Measurements from ENCODE around the gene STARD6.

Gene STARD6

DNA sequence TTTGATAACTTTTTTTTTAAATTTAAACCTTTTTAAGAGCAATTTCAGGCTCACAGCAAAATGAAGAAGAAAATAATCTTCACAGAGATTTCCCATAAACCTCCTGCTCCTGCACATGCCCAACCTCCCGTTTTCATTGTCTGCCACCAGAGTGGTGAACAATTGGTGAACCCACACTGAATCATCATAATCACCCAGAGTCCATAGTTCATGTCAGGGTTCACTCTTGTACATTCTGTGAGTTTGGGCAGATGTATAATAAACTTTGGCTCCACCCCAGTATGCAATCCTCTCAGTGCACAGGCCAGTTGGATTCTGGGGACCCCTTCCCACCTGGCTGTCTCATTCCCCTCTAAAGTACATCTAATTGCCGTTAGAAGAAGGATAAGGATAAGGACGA lies 24.4 kb upstream of the STARD6 start:
- DNase-seq (ENCODE audit: insufficient read length, low spot score) (no peak), FAIRE-seq (no peak)
- no peak for TF ChIP-seq POLR2A (IDR thresholded peaks at IDR 0.05; ENCODE audit: low read depth, low read length)

DNA sequence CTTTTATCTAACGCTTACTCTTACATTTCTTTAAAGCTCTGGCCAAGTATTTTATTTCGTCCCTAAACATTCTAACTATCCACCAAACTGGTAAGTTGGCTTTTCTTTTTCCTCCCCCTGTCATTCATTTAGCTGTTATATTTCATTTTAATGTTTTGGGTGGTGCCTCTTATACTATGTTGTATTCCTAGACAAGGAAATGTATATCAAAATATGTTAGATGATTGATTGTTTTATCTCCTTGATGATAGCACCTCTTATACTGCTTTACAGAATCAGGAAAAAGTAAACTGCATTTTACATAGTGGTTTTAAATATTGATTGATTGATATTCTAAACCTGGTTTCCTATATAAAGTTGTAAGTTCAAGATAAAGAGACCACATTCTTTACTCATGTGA lies 24.0 kb upstream of the STARD6 start:
- no peak for DNase-seq (ENCODE audit: insufficient read length, low spot score)
- no peak for TF ChIP-seq POLR2A (IDR thresholded peaks at IDR 0.05; ENCODE audit: low read depth, low read length)
- FAIRE-seq, result no peak

DNA sequence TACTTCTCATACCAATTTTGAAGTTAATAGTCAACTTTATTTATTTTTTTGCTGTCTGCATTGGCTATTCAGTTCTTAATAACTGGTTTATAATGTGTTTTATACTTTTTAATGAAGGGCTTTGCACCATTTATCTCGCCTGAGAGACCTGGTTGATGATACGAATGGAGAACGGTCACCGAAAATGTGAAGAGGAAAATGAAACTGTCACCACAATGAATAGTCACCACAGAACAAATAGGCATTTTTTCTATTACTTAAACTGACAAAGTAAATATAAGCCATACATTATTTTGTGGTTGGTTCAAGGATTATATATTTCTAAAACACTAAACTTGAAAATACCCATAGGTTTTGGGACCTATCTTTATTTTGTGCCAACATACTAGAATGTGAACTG lies 20.4 kb upstream of the STARD6 start:
- FAIRE-seq, result no peak
- DNase-seq (ENCODE audit: insufficient read length, low spot score), result no peak
- no peak for TF ChIP-seq POLR2A (IDR thresholded peaks at IDR 0.05; ENCODE audit: low read depth, low read length)

DNA sequence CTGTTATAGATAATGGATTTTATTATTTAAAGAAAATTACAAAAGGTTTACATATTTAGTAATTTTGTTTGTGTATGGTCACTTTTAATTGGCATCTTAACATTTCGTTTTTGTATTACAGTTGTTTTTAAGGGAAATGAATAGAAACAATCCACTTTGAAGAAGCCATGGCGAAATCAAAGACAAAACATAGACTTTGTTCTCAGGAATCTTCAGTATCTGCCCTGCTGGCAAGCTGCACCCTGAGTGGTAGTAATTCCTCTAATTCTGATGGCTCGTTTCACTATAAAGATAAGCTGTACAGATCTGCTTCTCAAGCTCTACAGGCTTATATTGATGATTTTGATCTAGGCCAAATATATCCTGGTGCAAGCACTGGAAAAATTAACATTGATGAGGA lies 2.7 kb upstream of the STARD6 start:
- FAIRE-seq (no peak), DNase-seq (ENCODE audit: insufficient read length, low spot score) (no peak)
- TF ChIP-seq POLR2A (IDR thresholded peaks at IDR 0.05; ENCODE audit: low read depth, low read length), result no peak

DNA sequence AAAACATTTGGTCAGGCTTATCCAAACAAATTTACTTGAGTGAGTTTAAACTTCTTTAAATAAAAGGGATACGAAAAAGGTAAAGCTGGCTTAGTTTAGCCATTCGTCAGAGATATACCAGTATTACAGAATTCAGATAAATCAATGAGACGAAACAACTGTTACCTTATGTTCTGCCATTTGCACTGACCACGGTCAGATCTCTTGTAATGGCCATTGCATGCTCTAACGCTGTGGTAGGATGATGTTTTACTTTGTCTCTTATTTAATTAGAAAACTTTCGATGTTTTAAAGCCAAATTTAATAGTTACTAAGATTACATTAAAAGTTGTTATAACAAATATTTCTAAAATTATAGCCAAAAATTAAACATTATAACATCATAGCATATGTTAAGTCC lies 1.6 kb upstream of the STARD6 start:
- DNase-seq (ENCODE audit: insufficient read length, low spot score), result no peak
- no peak for FAIRE-seq
- no peak for TF ChIP-seq POLR2A (IDR thresholded peaks at IDR 0.05; ENCODE audit: low read depth, low read length)

DNA sequence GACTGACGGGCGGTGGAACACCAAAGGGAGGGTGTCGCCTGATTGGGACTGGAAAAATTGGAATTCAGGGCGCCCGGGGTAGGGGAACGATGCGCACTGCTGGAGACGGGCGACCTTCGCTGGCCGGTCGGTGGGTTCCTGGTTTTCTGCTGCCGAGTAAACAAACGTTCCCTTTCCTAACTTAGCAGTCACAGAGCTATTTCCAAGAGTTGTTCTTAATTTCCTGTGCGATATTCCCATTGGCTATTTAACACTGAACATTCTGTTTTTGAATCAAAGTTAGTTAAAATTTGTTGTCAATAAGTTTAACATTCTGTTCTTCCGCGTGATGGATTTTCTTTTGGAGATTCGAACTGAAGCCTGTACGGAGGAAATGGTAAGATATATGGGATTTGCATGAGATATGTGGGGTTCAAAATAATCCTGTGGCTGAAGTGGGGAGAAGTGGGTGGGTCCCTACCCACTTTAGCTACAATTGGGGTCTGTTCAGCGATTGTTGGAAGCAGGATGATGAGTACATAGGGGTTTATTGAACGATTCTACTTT lies 910 bp upstream of the STARD6 start:
- FAIRE-seq, result no peak
- DNase-seq (ENCODE audit: insufficient read length, low spot score), result no peak
- no peak for TF ChIP-seq POLR2A (IDR thresholded peaks at IDR 0.05; ENCODE audit: low read depth, low read length)

DNA sequence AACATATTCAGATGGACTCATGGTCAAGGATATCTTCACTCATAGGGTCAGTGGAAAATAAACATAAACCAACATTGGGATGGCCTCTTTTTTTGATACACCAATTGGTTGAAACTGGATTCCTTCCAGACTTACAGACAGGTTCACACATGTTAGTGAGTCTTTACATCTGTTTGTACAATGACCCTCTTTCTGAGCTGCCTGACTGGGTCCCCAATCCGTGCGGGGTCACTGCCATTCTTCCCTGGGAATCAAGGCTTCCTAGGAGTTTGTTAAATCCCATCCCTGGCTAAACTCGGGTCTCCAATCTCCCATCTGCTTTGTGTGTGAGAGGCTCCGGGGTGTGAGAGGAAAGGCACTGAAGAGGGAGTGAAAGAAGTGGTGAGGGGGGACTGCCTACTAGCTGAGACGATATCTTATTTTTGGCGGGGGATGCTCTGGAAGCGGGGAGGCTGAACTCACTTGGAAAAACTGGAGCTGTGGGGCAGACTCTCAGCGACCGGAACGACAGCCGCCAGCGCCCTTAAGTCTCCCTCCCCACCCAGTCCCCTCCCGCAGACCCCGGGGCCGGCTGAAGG lies 487 bp downstream of the STARD6 start:
- TF ChIP-seq POLR2A (IDR thresholded peaks at IDR 0.05; ENCODE audit: low read depth, low read length), result no peak
- FAIRE-seq, result no peak
- no peak for DNase-seq (ENCODE audit: insufficient read length, low spot score)

DNA sequence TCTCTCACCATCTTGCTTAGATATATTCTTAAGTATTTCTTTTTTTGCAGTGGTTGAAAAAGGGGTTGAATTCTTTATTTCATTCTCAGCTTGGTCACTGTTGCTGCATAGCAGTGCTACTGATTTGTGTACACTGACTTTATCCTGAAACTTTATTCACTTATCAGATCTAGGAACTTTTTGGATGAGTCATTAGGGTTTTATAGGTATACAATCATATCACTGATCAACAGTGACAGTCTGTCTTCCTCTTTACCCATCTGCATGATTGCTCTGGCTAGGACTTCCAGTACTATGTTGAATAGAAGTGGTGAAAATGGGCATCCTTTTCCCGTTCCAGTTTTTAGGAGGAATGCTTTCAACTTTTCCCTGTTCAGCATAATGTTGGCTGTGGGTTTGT lies 6.5 kb downstream of the STARD6 start:
- DNase-seq (ENCODE audit: insufficient read length, low spot score) (no peak), FAIRE-seq (no peak)
- TF ChIP-seq POLR2A (IDR thresholded peaks at IDR 0.05; ENCODE audit: low read depth, low read length), result no peak

DNA sequence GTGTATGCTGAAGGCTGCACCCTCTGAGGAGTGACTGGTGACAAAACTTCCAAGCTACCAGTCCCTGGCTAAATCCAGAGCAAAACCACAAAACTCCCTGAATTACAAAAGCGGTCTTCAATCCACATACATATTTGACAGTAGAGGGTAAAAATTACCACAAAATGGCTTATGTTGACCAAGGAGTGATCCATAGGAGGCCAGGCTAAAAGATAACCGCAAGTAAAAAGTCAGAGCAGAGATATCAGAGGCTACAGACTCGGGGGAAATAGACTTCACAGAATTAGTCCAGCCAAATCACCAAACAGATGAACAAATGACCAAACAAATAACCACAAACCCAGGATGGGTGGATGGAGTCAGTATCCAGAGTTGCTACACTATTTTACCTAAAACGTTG lies 19.4 kb downstream of the STARD6 start:
- FAIRE-seq (no peak), DNase-seq (ENCODE audit: insufficient read length, low spot score) (no peak)
- no peak for TF ChIP-seq POLR2A (IDR thresholded peaks at IDR 0.05; ENCODE audit: low read depth, low read length)

DNA sequence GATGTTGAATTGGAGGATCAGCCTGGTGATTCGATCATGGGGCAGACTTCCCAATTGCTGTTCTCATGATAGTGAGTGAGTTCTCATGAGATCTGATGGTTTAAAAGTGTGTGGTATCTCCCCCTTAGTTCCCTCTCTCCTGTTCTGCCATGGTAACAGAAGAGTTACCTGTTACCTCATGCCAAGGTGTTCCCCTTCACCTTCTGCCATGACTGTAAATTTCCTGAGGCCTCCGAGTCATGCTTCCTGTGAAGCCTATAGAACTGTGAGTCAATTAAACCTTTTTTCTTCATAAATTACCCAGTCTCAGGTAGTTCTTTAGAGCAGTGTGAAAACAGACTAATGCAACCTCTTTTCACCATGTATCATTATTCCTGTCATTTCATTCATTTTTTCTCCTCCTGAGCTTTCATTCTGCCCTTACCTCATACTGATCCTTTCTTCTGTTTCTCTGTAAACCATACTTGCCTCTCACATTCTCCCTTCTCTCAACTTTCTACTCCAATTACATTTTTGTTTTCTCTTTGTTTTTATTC lies 22.0 kb downstream of the STARD6 start:
- DNase-seq (ENCODE audit: insufficient read length, low spot score), result no peak
- no peak for FAIRE-seq
- TF ChIP-seq POLR2A (IDR thresholded peaks at IDR 0.05; ENCODE audit: low read depth, low read length), result no peak

DNA sequence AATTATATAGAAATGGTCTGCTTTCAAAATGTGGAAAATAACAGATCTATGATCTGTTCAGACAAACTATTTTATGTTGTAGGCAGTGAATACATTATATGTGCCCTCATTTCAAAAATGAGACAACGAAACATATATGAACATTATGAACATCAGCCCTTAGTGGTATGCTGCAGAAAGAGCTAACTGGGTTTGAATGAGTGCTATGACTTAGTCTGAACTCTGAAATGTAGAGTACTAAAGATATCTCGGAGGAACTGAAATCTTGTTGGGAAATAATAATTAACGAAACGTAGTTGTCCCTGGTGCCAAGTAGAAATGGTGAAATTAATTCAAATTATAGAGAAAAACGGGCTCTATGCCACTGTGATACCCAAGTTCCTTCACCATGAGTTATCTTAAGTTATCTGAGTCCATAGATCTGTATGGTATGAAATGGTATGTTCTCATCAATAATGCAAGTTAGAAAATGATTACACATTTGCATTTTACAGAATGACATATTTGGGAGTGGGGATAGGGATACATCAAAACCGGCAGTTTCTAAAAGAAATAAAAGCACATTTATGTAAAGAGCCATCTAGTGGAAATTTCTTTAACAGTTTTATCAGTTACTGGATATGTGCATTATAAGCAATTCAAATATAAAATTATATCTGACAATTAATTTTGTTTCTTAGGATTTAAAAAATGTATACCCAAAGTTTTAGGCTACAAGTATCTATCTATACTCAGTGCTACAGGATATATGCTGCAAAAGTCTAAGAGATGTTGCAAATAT lies 26.7 kb downstream of the STARD6 start:
- FAIRE-seq (no peak), DNase-seq (ENCODE audit: insufficient read length, low spot score) (no peak)
- no peak for TF ChIP-seq POLR2A (IDR thresholded peaks at IDR 0.05; ENCODE audit: low read depth, low read length)

DNA sequence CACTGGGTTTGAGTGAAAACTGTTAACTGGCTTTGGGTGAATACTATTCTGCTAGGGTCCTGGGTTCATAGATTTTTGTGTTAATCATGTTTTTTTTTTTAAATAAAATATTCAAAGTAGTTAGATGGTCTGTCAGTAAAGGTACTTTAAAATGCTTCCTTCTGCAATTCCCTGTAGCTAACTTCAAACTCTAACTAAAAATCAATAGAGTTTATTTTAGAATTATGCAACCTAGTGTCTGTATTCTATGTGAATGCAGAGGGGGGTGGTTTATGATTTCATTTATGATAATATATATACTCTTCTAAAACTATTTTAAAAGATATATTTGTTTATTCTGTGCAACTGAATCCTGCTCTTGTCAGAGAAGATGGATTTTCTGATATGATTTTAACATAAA lies 27.9 kb downstream of the STARD6 start:
- no peak for DNase-seq (ENCODE audit: insufficient read length, low spot score)
- no peak for FAIRE-seq
- no peak for TF ChIP-seq POLR2A (IDR thresholded peaks at IDR 0.05; ENCODE audit: low read depth, low read length)

DNA sequence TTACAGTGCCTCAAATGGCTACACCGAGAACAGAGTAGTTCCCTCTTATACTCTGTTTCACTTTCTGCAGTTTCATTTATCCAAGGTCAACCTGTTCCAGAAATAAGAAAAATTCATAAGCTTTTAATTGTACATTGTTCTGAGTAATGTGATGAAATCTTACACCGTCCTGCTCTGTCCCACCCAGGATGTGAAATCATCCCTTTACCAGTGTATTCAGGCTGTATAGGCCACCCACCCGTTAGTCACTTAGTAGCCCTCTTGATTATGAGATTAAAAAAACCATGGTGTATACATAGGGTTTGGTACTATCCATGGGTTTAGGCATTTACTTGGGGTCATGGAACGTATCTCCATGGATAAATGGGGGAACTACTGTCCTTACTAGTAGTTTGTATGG lies 29.8 kb downstream of the STARD6 start:
- no peak for DNase-seq (ENCODE audit: insufficient read length, low spot score)
- FAIRE-seq, result no peak
- TF ChIP-seq POLR2A (IDR thresholded peaks at IDR 0.05; ENCODE audit: low read depth, low read length), result no peak

DNA sequence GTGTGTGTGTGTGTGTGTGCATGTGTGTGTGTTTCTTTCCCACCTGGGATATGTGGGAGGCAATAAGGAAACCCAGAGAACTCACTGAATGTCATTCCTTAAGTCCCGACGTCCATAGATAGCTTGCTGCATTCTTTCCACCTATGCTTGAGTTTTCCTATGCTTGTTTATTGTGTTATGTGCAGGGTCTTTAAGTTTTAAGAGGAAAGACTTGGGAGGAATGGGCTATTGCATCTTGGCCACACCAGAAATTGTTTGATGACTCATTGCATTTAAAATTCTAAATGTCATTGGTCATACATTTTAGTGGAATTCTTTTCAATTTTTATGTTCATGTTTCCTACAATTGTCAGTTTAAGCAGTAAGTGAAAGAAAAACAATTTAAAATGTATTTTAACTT lies 33.7 kb downstream of the STARD6 start:
- no peak for DNase-seq (ENCODE audit: insufficient read length, low spot score)
- no peak for FAIRE-seq
- TF ChIP-seq POLR2A (IDR thresholded peaks at IDR 0.05; ENCODE audit: low read depth, low read length), result no peak

DNA sequence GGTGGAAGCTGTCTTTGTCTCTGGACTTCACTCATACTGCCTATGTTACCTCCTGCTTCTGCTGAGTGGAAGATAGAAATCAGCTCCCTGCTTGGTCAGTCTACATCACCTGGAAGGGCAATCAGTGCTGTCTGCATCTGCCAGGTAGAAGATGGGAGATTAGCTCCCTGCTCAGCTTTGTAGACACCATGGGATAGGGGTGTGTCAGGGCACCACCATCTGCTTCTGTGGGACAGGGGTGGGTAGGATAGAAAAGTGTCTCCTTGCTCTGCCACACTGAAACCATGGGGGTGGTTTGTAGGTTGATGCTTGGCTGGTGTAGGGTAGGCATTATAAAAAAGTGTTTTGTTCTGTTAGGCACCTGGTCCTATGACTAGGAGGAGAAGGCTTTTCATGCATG lies 34.1 kb downstream of the STARD6 start:
- DNase-seq (ENCODE audit: insufficient read length, low spot score) (no peak), FAIRE-seq (no peak)
- TF ChIP-seq POLR2A (IDR thresholded peaks at IDR 0.05; ENCODE audit: low read depth, low read length), result no peak
